ENCODE data around the gene OR1E2. TPM values are rescaled to one million over a fixed set of nuclear protein-coding genes. Genes with fewer than 3 reads are reported as not detected.
A peak's percentile ranks its signal among the peaks of the same experiment; 100 is the strongest.

The OR1E2 gene
- polyA plus RNA-seq, 3 donors: not detected

- Mint-ChIP-seq H3K4me1 (no peaks in the 10 kb centered on the region), H3K36me3 (no peaks in the 10 kb centered on the region), H3K4me3 (no peak overlapping the region), H3K27me3 (ENCODE audit: low read depth in 3 of 3) (peaks cover 3 to 7% (median 4%) of the 10 kb centered on the region in 3 donors), H3K27ac (no peak overlapping the region), H3K9me3 (peaks cover 0 to 2% (median 0%) of the 10 kb centered on the region in 7 donors)
- Histone ChIP-seq H3K4me1 (ENCODE audit: control insufficient read depth in 1 of 2, insufficient read depth in 2 of 2, low read length in 2 of 2) (no peaks in the 10 kb centered on the region), H3K79me2 (ENCODE audit: insufficient read depth, low read length) (no peaks in the 10 kb centered on the region), H3K27me3 (ENCODE audit: control insufficient read depth in 2 of 2, insufficient read depth in 2 of 2, low read length in 2 of 2) (peaks cover 2 to 5% of the 10 kb centered on the region in 2 donors), H3K9me3 (replicated peaks in 1 of 2; ENCODE audit: control insufficient read depth in 1 of 2, insufficient read depth in 1 of 2, low read length in 2 of 2) (no peaks in the 10 kb centered on the region), H3K36me3 (replicated peaks in 1 of 2; ENCODE audit: control insufficient read depth in 1 of 2, insufficient read depth in 2 of 2, low read length in 2 of 2) (no peaks in the 10 kb centered on the region), H3K4me2 (replicated peaks; ENCODE audit: extremely low read depth, low read length, poor library complexity, severe bottlenecking) (no peak overlapping the region), H3K27ac (ENCODE audit: low read depth in 1 of 2, low read length in 2 of 2) (no peak overlapping the region), H4K20me1 (ENCODE audit: insufficient read depth, low read length) (no peaks in the 10 kb centered on the region), H3K9ac (ENCODE audit: insufficient read depth, low read length, poor library complexity, severe bottlenecking) (no peak overlapping the region), H2AFZ (ENCODE audit: insufficient read depth, low read depth, low read length, poor library complexity, severe bottlenecking) (no peak overlapping the region), H3K4me3 (replicated peaks in 1 of 3; ENCODE audit: low read depth in 2 of 3, low read length in 3 of 3) (no peak overlapping the region)
- WGBS (ENCODE audit: insufficient coverage): 78% methylated on average over 1 of the region's 2 CpGs
- TF ChIP-seq, protein P1, sequence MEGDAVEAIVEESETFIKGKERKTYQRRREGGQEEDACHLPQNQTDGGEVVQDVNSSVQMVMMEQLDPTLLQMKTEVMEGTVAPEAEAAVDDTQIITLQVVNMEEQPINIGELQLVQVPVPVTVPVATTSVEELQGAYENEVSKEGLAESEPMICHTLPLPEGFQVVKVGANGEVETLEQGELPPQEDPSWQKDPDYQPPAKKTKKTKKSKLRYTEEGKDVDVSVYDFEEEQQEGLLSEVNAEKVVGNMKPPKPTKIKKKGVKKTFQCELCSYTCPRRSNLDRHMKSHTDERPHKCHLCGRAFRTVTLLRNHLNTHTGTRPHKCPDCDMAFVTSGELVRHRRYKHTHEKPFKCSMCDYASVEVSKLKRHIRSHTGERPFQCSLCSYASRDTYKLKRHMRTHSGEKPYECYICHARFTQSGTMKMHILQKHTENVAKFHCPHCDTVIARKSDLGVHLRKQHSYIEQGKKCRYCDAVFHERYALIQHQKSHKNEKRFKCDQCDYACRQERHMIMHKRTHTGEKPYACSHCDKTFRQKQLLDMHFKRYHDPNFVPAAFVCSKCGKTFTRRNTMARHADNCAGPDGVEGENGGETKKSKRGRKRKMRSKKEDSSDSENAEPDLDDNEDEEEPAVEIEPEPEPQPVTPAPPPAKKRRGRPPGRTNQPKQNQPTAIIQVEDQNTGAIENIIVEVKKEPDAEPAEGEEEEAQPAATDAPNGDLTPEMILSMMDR (IDR thresholded peaks at IDR 0.05): peak; percentile 12
- intact Hi-C loops (cut with micrococcal nuclease): no loop called here
- DNase-seq: no peak
These were observed 14.5 kb upstream of the OR1E2 start for GRCh38 chr17:3448059-3448665.

GRCh38 chr17:3447625-3448024 is 14.0 kb upstream of the OR1E2 start:
- Histone ChIP-seq H2AFZ (ENCODE audit: insufficient read depth, low read depth, low read length, poor library complexity, severe bottlenecking) (no peak overlapping the region), H3K79me2 (ENCODE audit: insufficient read depth, low read length) (no peaks in the 10 kb centered on the region), H3K36me3 (replicated peaks in 1 of 2; ENCODE audit: control insufficient read depth in 1 of 2, insufficient read depth in 2 of 2, low read length in 2 of 2) (no peaks in the 10 kb centered on the region), H3K4me3 (replicated peaks in 1 of 3; ENCODE audit: low read depth in 2 of 3, low read length in 3 of 3) (no peak overlapping the region), H3K4me1 (ENCODE audit: control insufficient read depth in 1 of 2, insufficient read depth in 2 of 2, low read length in 2 of 2) (no peaks in the 10 kb centered on the region), H3K9ac (ENCODE audit: insufficient read depth, low read length, poor library complexity, severe bottlenecking) (no peak overlapping the region), H3K27me3 (ENCODE audit: control insufficient read depth in 2 of 2, insufficient read depth in 2 of 2, low read length in 2 of 2) (peaks cover 2 to 5% of the 10 kb centered on the region in 2 donors), H3K27ac (ENCODE audit: low read depth in 1 of 2, low read length in 2 of 2) (no peak overlapping the region), H4K20me1 (ENCODE audit: insufficient read depth, low read length) (no peaks in the 10 kb centered on the region), H3K4me2 (replicated peaks; ENCODE audit: extremely low read depth, low read length, poor library complexity, severe bottlenecking) (no peak overlapping the region), H3K9me3 (replicated peaks in 1 of 2; ENCODE audit: control insufficient read depth in 1 of 2, insufficient read depth in 1 of 2, low read length in 2 of 2) (no peaks in the 10 kb centered on the region)
- Mint-ChIP-seq H3K4me1 (no peaks in the 10 kb centered on the region), H3K36me3 (no peaks in the 10 kb centered on the region), H3K27ac (peak overlapping the region in 2 of 7 donors; percentile 0 to 3), H3K4me3 (no peak overlapping the region), H3K27me3 (ENCODE audit: low read depth in 3 of 3) (peaks cover 3 to 7% (median 6%) of the 10 kb centered on the region in 3 donors), H3K9me3 (peaks cover 0 to 2% (median 0%) of the 10 kb centered on the region in 7 donors)
- intact Hi-C loops (cut with micrococcal nuclease): no loop called here
- TF ChIP-seq, protein P1 (IDR thresholded peaks at IDR 0.05): no peak
- no CpG with 5 or more reads among the region's 2 CpGs for WGBS (ENCODE audit: insufficient coverage)
- peak; percentile 12 to 41 (median 39) for DNase-seq
